Measurements from ENCODE around the gene ZNF324. TPM values are rescaled to one million over a fixed set of nuclear protein-coding genes. Genes with fewer than 3 reads are reported as not detected.

ZNF324 gene
- total and polyA plus RNA-seq, 2 of the 8 experiments (the other 6 are each of a cell fraction or from before 2014, with no cell fraction given): 5.1 to 5.8 TPM

GRCh38 chr19:58513694-58514563 lies 47.0 kb downstream of the ZNF324 start (continued):
- TF ChIP-seq, protein P1, sequence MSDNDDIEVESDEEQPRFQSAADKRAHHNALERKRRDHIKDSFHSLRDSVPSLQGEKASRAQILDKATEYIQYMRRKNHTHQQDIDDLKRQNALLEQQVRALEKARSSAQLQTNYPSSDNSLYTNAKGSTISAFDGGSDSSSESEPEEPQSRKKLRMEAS (IDR thresholded peaks at IDR 0.05): peak; percentile 94
- TF ChIP-seq NRF1 (IDR thresholded peaks at IDR 0.05; ENCODE audit: low read depth, low read length) (peak; percentile 71), SIN3A (conservative IDR thresholded peaks at IDR 0.05 in 1 of 2, IDR thresholded peaks at IDR 0.05 in 1 of 2; ENCODE audit: low read depth in 1 of 2, low read length in 2 of 2) (peak in 1 of 2 experiments; percentile 35; a peak in 1 of 4 replicates)
